IPS DF 19.7 (cell line): Measurements from ENCODE around the gene KRTAP1-5.
"Not testable (repeated sequence)": the region's sequence is repeated elsewhere in the genome, so short reads cannot be mapped to it uniquely, and the experiment has no call there.

Source experiments
- DNase-seq: peaks from one replicate; pipeline ENCODE4 v3.0.0-alpha.2; 2013; ENCODE audit warnings: low read depth, low spot score

KRTAP1-5 gene

GRCh38 chr17:41004397-41004796, 22.6 kb downstream of the KRTAP1-5 start:
- no peak for DNase-seq

- DNase-seq = no peak
Observed at GRCh38 chr17:41003926-41004325, 23.1 kb downstream of the KRTAP1-5 start.

GRCh38 chr17:41002814-41003213, 24.2 kb downstream of the KRTAP1-5 start:
- DNase-seq = no peak

GRCh38 chr17:41001795-41002194, 25.2 kb downstream of the KRTAP1-5 start:
- DNase-seq = no peak

GRCh38 chr17:40999563-40999962, 27.4 kb downstream of the KRTAP1-5 start, which contains the start of gene KRTAP3-2:
Gene KRTAP3-2 (minus strand): TSS chr17:40999906. CDS start chr17:40999853, 53 bp downstream.
- not testable (repeated sequence) for DNase-seq

GRCh38 chr17:40997361-40997760, 29.6 kb downstream of the KRTAP1-5 start:
- DNase-seq = no peak

- no peak for DNase-seq
Observed at GRCh38 chr17:40996829-40997228, 30.2 kb downstream of the KRTAP1-5 start.

GRCh38 chr17:40995116-40995515, 31.9 kb downstream of the KRTAP1-5 start:
- DNase-seq = no peak

GRCh38 chr17:40993839-40994238, 33.2 kb downstream of the KRTAP1-5 start, which contains the start of gene KRTAP3-3:
Gene KRTAP3-3 (minus strand): TSS chr17:40994164. CDS start chr17:40994097, 67 bp downstream.
- no peak for DNase-seq

- DNase-seq = no peak
Observed at GRCh38 chr17:40993084-40993483, 33.9 kb downstream of the KRTAP1-5 start.

- no peak for DNase-seq
Observed at GRCh38 chr17:40992666-40993065, 34.3 kb downstream of the KRTAP1-5 start.

GRCh38 chr17:40986920-40987319, 40.1 kb downstream of the KRTAP1-5 start:
- no peak for DNase-seq

GRCh38 chr17:40984226-40984625, 42.8 kb downstream of the KRTAP1-5 start, which contains the start of gene KRT40:
Gene KRT40 (minus strand): TSS chr17:40984326. CDS start chr17:40984273, 53 bp downstream.
- no peak for DNase-seq

- no peak for DNase-seq
Observed at GRCh38 chr17:40981115-40981514, 45.9 kb downstream of the KRTAP1-5 start.

GRCh38 chr17:40980596-40980995, 46.4 kb downstream of the KRTAP1-5 start:
- DNase-seq = no peak

- DNase-seq = no peak
Observed at GRCh38 chr17:40980117-40980516, 46.9 kb downstream of the KRTAP1-5 start.

GRCh38 chr17:40978575-40979151, 48.3 kb downstream of the KRTAP1-5 start:
- DNase-seq = no peak
